HepG2 (cell line): ENCODE measurements around the gene RPL19. TPM values are rescaled to one million over a fixed set of nuclear protein-coding genes. Genes with fewer than 3 reads are reported as not detected.

Source experiments
- ATAC-seq: fragments of 200-7000 bp; cut with Tn5 transposase; 3 replicates; pipeline ENCODE4 v1.9.1; 2020; ENCODE audit warnings: mild to moderate bottlenecking, moderate library complexity
- BruUV-seq: library from RNA; stranded (reverse); fragments of 400-500 nt; replicated peaks from 2 replicates; lab custom pipeline; 2021; lab: Mats Ljungman, UMichigan
- CTCF ChIA-PET: fragments of 300-600 bp; formaldehyde crosslinking; extraction: SDS; loops from one replicate; lab custom pipeline; 2021; ENCODE audit warnings: low total read pairs, inconsistent platforms, low intra/inter-chr PET ratio; lab: Yijun Ruan, JAX
- POLR2A ChIA-PET: fragments of 350-600 bp; sonication (Branson Sonifier 250); formaldehyde crosslinking; loops from one replicate; lab custom pipeline; 2020; ENCODE audit warnings: antibody characterized with exemption, inconsistent platforms; lab: Yijun Ruan, JAX
- DNase-seq: peaks from one replicate; pipeline ENCODE4 v3.0.0-alpha.2; 2015; ENCODE audit warnings: low spot score
- FAIRE-seq: peaks from 3 replicates; lab custom pipeline; 2011; peaks lifted over from hg19 to GRCh38; lab: Jason Lieb, UNC
- H2AFZ ChIP-seq: one replicate; pipeline ENCODE4 v1.6.1; 2011; ENCODE audit warnings: low read length, inconsistent platforms
- H3K27ac ChIP-seq: fragments of 300-600 bp; 3 replicates; pipeline ENCODE4 v1.8.0; 2011; ENCODE audit warnings: mixed run types, mild to moderate bottlenecking, mixed read lengths, low read length, inconsistent platforms; ENCODE audit not compliant: insufficient read depth; ENCODE audit errors: extremely low read length
- H3K27me3 ChIP-seq, 2 experiments: fragments of 200-600 bp in 1 of 2; 2 replicates in 1 of 2; 3 replicates in 1 of 2; pipeline versions ENCODE4 v1.6.0 to v1.8.0; 2011; ENCODE audit warnings: low read length in 2 of 2, mild to moderate bottlenecking in 2 of 2, moderate library complexity in 2 of 2, inconsistent platforms in 1 of 2; ENCODE audit not compliant: insufficient read depth in 2 of 2, control insufficient read depth in 1 of 2
- H3K36me3 ChIP-seq, 2 experiments: fragments of 200-600 bp in 1 of 2; replicated peaks in 1 of 2; 2 replicates in 1 of 2; 3 replicates in 1 of 2; pipeline versions ENCODE4 v1.5.1 to v1.8.0; 2011; ENCODE audit warnings: low read length in 2 of 2, inconsistent platforms in 1 of 2; ENCODE audit not compliant: insufficient read depth in 2 of 2, control insufficient read depth in 1 of 2
- H3K4me1 ChIP-seq: 2 replicates; pipeline ENCODE4 v1.5.1; 2012; ENCODE audit warnings: low read length, inconsistent platforms; ENCODE audit not compliant: insufficient read depth
- H3K4me2 ChIP-seq: 2 replicates; pipeline ENCODE4 v1.6.0; 2011; ENCODE audit warnings: low read depth, low read length, inconsistent platforms
- H3K4me3 ChIP-seq, 3 experiments: fragments of 200-600 bp in 1 of 3; sonication (generic), shearing (Covaris generic) in 1 of 3; replicated peaks in 1 of 3; 2 replicates each; pipeline ENCODE4 v1.5.1; 2011 to 2016; ENCODE audit warnings: low read length in 3 of 3, inconsistent platforms in 2 of 3, low read depth in 2 of 3, mild to moderate bottlenecking in 2 of 3, control low read depth in 1 of 3, mixed read lengths in 1 of 3; ENCODE audit not compliant: insufficient read depth in 1 of 3
- H3K79me2 ChIP-seq: one replicate; pipeline ENCODE4 v1.6.1; 2011; ENCODE audit warnings: low read length, inconsistent platforms; ENCODE audit not compliant: insufficient read depth
- H3K9ac ChIP-seq: 2 replicates; pipeline ENCODE4 v1.6.0; 2011; ENCODE audit warnings: mild to moderate bottlenecking, low read depth, low read length, inconsistent platforms; ENCODE audit not compliant: insufficient read depth
- H3K9me3 ChIP-seq: 2 replicates; pipeline ENCODE4 v1.5.1; 2012; ENCODE audit warnings: mild to moderate bottlenecking, low read length
- H4K20me1 ChIP-seq: 2 replicates; pipeline ENCODE4 v1.6.0; 2011; ENCODE audit warnings: inconsistent platforms, mild to moderate bottlenecking, low read length, moderate library complexity; ENCODE audit not compliant: insufficient read depth
- HNRNPK ChIP-seq: fragments of 200-400 bp; formaldehyde crosslinking; IDR thresholded peaks from 2 replicates; pipeline ENCODE4 v1.6.1; 2018; ENCODE audit warnings: low read length, low read depth, moderate library complexity, mild to moderate bottlenecking; ENCODE audit not compliant: poor library complexity, severe bottlenecking
- HOXA5 ChIP-seq: sonication (generic); formaldehyde crosslinking; IDR thresholded peaks from 2 replicates; pipeline ENCODE4 v1.4.0; 2020; ENCODE audit warnings: missing genetic modification reagents
- ZNF331 ChIP-seq: sonication (generic); formaldehyde crosslinking; IDR thresholded peaks from 2 replicates; pipeline ENCODE4 v1.4.0; 2020; ENCODE audit warnings: missing genetic modification reagents
- ZNF672 ChIP-seq: sonication (generic); formaldehyde crosslinking; IDR thresholded peaks from 2 replicates; pipeline ENCODE4 v1.8.1; 2022; ENCODE audit warnings: missing genetic modification reagents
- ZNF768 ChIP-seq: sonication (generic); formaldehyde crosslinking; IDR thresholded peaks from 2 replicates; pipeline ENCODE4 v1.4.0; 2020; ENCODE audit warnings: missing genetic modification reagents
- WGBS: methylation state at CpG from one replicate; pipeline ENCODE4 v1.1.6; 2017; ENCODE audit warnings: low lambda C conversion rate; 5-methylcytosine and 5-hydroxymethylcytosine counted together
- in situ Hi-C: cut with HindIII; loops from 2 replicates; pipeline ENCODE4 v1.10.0; 2017; ENCODE audit warnings: low pct_unique_long_range_greater_than_20kb; ENCODE audit not compliant: extremely low pct_ligation_motif_present
- intact Hi-C: fragments of 100-400 bp; cut with micrococcal nuclease; formaldehyde crosslinking; loops from one replicate; pipeline ENCODE4 v1.10.0; 2022; ENCODE audit not compliant: unreplicated experiment
- polyA plus RNA-seq, 8 experiments: library from polyadenylated mRNA; depleted of rRNA in 3 of 8; stranded (reverse) in 7 of 8; unstranded in 1 of 8; fragments of >200 nt; fragmentation: Illumina TruSeq in 4 of 8; extraction: Trizol in 4 of 8; gene quantifications; 2 replicates each; pipeline versions ENCODE4 v1.2.1 to v1.2.3, GENCODE V29; 2011 to 2016; ENCODE audit warnings: low read depth in 4 of 8, missing spikeins in 1 of 8, mixed read lengths in 1 of 8; ENCODE audit not compliant: insufficient read depth in 1 of 8
- total RNA-seq, 5 experiments: library from RNA; depleted of rRNA; stranded (reverse); fragments of >200 nt; fragmentation: Illumina TruSeq; extraction: Trizol; gene quantifications; 2 replicates each; pipeline ENCODE4 v1.2.3, GENCODE V29; 2016; ENCODE audit warnings: low read depth in 1 of 5

Gene RPL19
- total and polyA plus RNA-seq, 2 of the 13 experiments (the other 11 are each of a cell fraction or from before 2014, with no cell fraction given): 2,522 to 2,768 TPM

- no peaks in the 10 kb centered on the region for H3K79me2 ChIP-seq
- no peak overlapping the region for H3K27ac ChIP-seq
- WGBS: 21% methylated on average over 7 of the region's 8 CpGs
- CTCF ChIA-PET: interaction anchor here (0.9 to 4.3 kb wide), 2 partner anchors 33 to 36 kb away, joined by 3 to 35 read pairs; no protein-coding TSS in a partner anchor
- no peak overlapping the region for H3K4me2 ChIP-seq
- intact Hi-C loops: no loop called here
- ATAC-seq (no peak), DNase-seq (no peak), FAIRE-seq (no peak)
- H3K9me3 ChIP-seq: no peaks in the 10 kb centered on the region
- peaks cover 3% of the 10 kb centered on the region for H4K20me1 ChIP-seq
- POLR2A ChIA-PET: interaction anchor here (3.0 kb wide), 1 partner anchor 9 kb away, joined by 22 read pairs; the partner anchor contains the start of gene RPL19
- H3K4me1 ChIP-seq: no peaks in the 10 kb centered on the region
- peaks cover 13 to 53% of the 10 kb centered on the region in 2 experiments; a peak in 4 of 5 replicates for H3K27me3 ChIP-seq
- no TSS peak for BruUV-seq
- no peak overlapping the region for H3K4me3 ChIP-seq
- H2AFZ ChIP-seq: no peak overlapping the region
- H3K36me3 ChIP-seq: peaks cover 8 to 13% of the 10 kb centered on the region in 2 experiments
- TF ChIP-seq ZNF768 (CRISPR knock-in tag) (peak; percentile 69; the same call in 1 of the 2 replicates), ZNF672 (CRISPR knock-in tag) (no peak), ZNF331 (CRISPR knock-in tag) (peak; percentile 91)
- in situ Hi-C loops: no loop called here
- H3K9ac ChIP-seq: no peak overlapping the region
Observed at GRCh38 chr17:39208893-39209292, 8.8 kb downstream of the RPL19 start.

GRCh38 chr17:39209317-39210092 is 9.4 kb downstream of the RPL19 start:
- H2AFZ ChIP-seq: no peak overlapping the region
- H3K9me3 ChIP-seq: no peaks in the 10 kb centered on the region
- ChIA-PET POLR2A (interaction anchor here (3.0 kb wide), 1 partner anchor 10 kb away, joined by 22 read pairs; the partner anchor contains the start of gene RPL19), CTCF (interaction anchor here (4.3 kb wide), 1 partner anchor 35 kb away, joined by 35 read pairs; no protein-coding TSS in a partner anchor)
- no peak for FAIRE-seq
- H3K79me2 ChIP-seq: no peaks in the 10 kb centered on the region
- TF ChIP-seq HNRNPK (peak; percentile 17), HOXA5 (no peak)
- no peak overlapping the region for H3K27ac ChIP-seq
- H4K20me1 ChIP-seq: no peaks in the 10 kb centered on the region; the same call in 1 of the 2 replicates
- H3K36me3 ChIP-seq: peaks cover 4 to 7% of the 10 kb centered on the region in 2 experiments; a peak in 4 of 5 replicates
- DNase-seq: no peak
- H3K4me1 ChIP-seq: no peaks in the 10 kb centered on the region
- intact Hi-C loops (no loop called here), in situ Hi-C loops (no loop called here)
- no TSS peak for BruUV-seq
- no peak overlapping the region for H3K4me3 ChIP-seq
- ATAC-seq: no peak
- H3K9ac ChIP-seq: no peak overlapping the region
- no peak overlapping the region for H3K4me2 ChIP-seq
- peaks cover 13 to 58% of the 10 kb centered on the region in 2 experiments; a peak in 4 of 5 replicates for H3K27me3 ChIP-seq
- WGBS: 25% methylated on average over 13 of the region's 39 CpGs
